K562 (cell line): ENCODE data around the gene PSMA2. TPM values are rescaled to one million over a fixed set of nuclear protein-coding genes. Genes with fewer than 3 reads are reported as not detected.

Experiments
- HMG20A ChIP-seq: fragments of 450-650 bp; formaldehyde crosslinking; conservative IDR thresholded peaks from 2 replicates; pipeline ENCODE4 v1.4.0; 2020; ENCODE audit warnings: mild to moderate bottlenecking, mixed read lengths
- HMGN3 ChIP-seq: IDR thresholded peaks from 2 replicates; pipeline ENCODE4 v1.6.1; 2011; ENCODE audit warnings: borderline replicate concordance, low read depth, mild to moderate bottlenecking, mixed read lengths, low read length; ENCODE audit not compliant: insufficient read length; ENCODE audit errors: extremely low read depth
- polyA plus RNA-seq, 8 experiments: library from polyadenylated mRNA; depleted of rRNA in 4 of 8; stranded (reverse) in 5 of 8; unstranded in 3 of 8; fragments of >200 nt; fragmentation: Nextera tagmentation in 2 of 8; fragmentation: Illumina TruSeq in 1 of 8; extraction: Ambion mirVana in 2 of 8; extraction: Trizol in 1 of 8; gene quantifications; 2 replicates each; pipeline versions ENCODE4 v1.2.1 to v1.2.3, GENCODE V29; 2011 to 2014; ENCODE audit warnings: inconsistent platforms in 1 of 8, missing spikeins in 1 of 8
- total RNA-seq, 7 experiments: library from RNA; depleted of rRNA in 6 of 7; stranded (reverse); fragments of >200 nt in 6 of 7; fragmentation: Illumina TruSeq in 2 of 7; extraction: Trizol in 2 of 7; gene quantifications; 2 replicates each; pipeline versions ENCODE4 v1.2.1 to v1.2.3, GENCODE V29; 2011 to 2021; ENCODE audit warnings: low replicate concordance in 1 of 7
- TF ChIP-seq, protein P1 (sequence below): sonication (generic); formaldehyde crosslinking; IDR thresholded peaks from 2 replicates; pipeline ENCODE4 v1.8.1; 2023; ENCODE audit warnings: missing genetic modification reagents, mild to moderate bottlenecking, borderline replicate concordance
- TF ChIP-seq, protein P2 (sequence below): fragments of 250-450 bp; sonication (Bioruptor Pico); IDR thresholded peaks from 2 replicates; pipeline ENCODE4 v1.5.0; 2020; ENCODE audit warnings: mild to moderate bottlenecking, borderline replicate concordance

Gene PSMA2
- total and polyA plus RNA-seq, 9 of the 15 experiments (the other 6 are each of a cell fraction or from before 2014, with no cell fraction given), result 91.7 to 1,070 (median 213) TPM

DNA sequence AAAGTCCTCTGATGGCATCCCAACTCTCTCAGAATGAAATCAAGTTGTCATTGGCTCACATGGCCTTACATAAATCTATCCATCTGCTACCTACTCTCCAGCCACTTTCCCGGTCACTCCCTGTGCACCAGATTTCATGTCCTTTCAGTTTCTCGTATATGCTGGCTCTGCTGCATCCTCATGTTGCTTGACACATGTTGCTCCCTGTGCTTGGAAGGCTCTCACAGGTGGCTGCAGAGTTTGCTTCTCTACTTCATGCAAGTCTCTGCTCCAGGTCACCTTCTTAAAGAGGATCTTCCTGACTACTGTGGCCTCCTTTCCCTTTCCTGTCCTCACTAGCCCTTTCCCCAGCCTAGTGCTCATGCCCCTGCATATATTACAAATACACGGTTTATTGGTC, 48.5 kb upstream of the PSMA2 start (continued):
- TF ChIP-seq, protein P1, sequence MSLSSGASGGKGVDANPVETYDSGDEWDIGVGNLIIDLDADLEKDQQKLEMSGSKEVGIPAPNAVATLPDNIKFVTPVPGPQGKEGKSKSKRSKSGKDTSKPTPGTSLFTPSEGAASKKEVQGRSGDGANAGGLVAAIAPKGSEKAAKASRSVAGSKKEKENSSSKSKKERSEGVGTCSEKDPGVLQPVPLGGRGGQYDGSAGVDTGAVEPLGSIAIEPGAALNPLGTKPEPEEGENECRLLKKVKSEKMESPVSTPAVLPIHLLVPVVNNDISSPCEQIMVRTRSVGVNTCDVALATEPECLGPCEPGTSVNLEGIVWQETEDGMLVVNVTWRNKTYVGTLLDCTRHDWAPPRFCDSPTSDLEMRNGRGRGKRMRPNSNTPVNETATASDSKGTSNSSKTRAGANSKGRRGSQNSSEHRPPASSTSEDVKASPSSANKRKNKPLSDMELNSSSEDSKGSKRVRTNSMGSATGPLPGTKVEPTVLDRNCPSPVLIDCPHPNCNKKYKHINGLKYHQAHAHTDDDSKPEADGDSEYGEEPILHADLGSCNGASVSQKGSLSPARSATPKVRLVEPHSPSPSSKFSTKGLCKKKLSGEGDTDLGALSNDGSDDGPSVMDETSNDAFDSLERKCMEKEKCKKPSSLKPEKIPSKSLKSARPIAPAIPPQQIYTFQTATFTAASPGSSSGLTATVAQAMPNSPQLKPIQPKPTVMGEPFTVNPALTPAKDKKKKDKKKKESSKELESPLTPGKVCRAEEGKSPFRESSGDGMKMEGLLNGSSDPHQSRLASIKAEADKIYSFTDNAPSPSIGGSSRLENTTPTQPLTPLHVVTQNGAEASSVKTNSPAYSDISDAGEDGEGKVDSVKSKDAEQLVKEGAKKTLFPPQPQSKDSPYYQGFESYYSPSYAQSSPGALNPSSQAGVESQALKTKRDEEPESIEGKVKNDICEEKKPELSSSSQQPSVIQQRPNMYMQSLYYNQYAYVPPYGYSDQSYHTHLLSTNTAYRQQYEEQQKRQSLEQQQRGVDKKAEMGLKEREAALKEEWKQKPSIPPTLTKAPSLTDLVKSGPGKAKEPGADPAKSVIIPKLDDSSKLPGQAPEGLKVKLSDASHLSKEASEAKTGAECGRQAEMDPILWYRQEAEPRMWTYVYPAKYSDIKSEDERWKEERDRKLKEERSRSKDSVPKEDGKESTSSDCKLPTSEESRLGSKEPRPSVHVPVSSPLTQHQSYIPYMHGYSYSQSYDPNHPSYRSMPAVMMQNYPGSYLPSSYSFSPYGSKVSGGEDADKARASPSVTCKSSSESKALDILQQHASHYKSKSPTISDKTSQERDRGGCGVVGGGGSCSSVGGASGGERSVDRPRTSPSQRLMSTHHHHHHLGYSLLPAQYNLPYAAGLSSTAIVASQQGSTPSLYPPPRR (CRISPR knock-in tag), result no peak
- TF ChIP-seq HMG20A (CRISPR knock-in tag), result no peak
- no peak for TF ChIP-seq HMGN3
- TF ChIP-seq, protein P2, sequence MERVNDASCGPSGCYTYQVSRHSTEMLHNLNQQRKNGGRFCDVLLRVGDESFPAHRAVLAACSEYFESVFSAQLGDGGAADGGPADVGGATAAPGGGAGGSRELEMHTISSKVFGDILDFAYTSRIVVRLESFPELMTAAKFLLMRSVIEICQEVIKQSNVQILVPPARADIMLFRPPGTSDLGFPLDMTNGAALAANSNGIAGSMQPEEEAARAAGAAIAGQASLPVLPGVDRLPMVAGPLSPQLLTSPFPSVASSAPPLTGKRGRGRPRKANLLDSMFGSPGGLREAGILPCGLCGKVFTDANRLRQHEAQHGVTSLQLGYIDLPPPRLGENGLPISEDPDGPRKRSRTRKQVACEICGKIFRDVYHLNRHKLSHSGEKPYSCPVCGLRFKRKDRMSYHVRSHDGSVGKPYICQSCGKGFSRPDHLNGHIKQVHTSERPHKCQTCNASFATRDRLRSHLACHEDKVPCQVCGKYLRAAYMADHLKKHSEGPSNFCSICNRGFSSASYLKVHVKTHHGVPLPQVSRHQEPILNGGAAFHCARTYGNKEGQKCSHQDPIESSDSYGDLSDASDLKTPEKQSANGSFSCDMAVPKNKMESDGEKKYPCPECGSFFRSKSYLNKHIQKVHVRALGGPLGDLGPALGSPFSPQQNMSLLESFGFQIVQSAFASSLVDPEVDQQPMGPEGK (CRISPR knock-in tag), result no peak
